HG03571 (cell line): Measurements from ENCODE around the gene CASP2.
"Not testable (repeated sequence)": the region's sequence is repeated elsewhere in the genome, so short reads cannot be mapped to it uniquely, and the experiment has no call there.

ENCODE experiments used
- ATAC-seq: cut with Tn5 transposase; IDR thresholded peaks from one replicate; pipeline ENCODE4 v1.9.1; 2021; ENCODE audit not compliant: unreplicated experiment

CASP2 gene

GRCh38 chr7:143289888-143290287, 1.7 kb downstream of the CASP2 start:
- not testable (repeated sequence) for ATAC-seq

- ATAC-seq, result no peak
Measured at GRCh38 chr7:143290293-143290692, 2.1 kb downstream of the CASP2 start.

- ATAC-seq, result no peak
Measured at GRCh38 chr7:143292876-143293275, 4.7 kb downstream of the CASP2 start.

GRCh38 chr7:143295870-143296269, 7.7 kb downstream of the CASP2 start:
- no peak for ATAC-seq

GRCh38 chr7:143296686-143297085, 8.5 kb downstream of the CASP2 start:
- ATAC-seq, result no peak

GRCh38 chr7:143299346-143299745, 11.2 kb downstream of the CASP2 start:
- no peak for ATAC-seq

GRCh38 chr7:143299840-143300239, 11.7 kb downstream of the CASP2 start:
- ATAC-seq, result no peak

- no peak for ATAC-seq
Measured at GRCh38 chr7:143300959-143301935, 13.1 kb downstream of the CASP2 start.

GRCh38 chr7:143303733-143304132, 15.6 kb downstream of the CASP2 start:
- ATAC-seq, result no peak

GRCh38 chr7:143304938-143305337, 16.8 kb downstream of the CASP2 start:
- no peak for ATAC-seq

GRCh38 chr7:143305423-143306070, 17.4 kb downstream of the CASP2 start:
- no peak for ATAC-seq

- ATAC-seq, result no peak
Measured at GRCh38 chr7:143308632-143309031, 20.5 kb downstream of the CASP2 start.

GRCh38 chr7:143314127-143314526, 26.0 kb downstream of the CASP2 start:
- no peak for ATAC-seq

- no peak for ATAC-seq
Measured at GRCh38 chr7:143315776-143316175, 27.6 kb downstream of the CASP2 start, which contains the start of gene CLCN1. CLCN1 (plus strand) TSS chr7:143316111; CDS start chr7:143316213, 102 bp downstream.

- ATAC-seq, result no peak
Measured at GRCh38 chr7:143316492-143316891, 28.3 kb downstream of the CASP2 start.

GRCh38 chr7:143318661-143319060, 30.5 kb downstream of the CASP2 start:
- ATAC-seq, result no peak

- ATAC-seq, result no peak
Measured at GRCh38 chr7:143320620-143321019, 32.5 kb downstream of the CASP2 start.

- ATAC-seq, result no peak
Measured at GRCh38 chr7:143321242-143321641, 33.1 kb downstream of the CASP2 start.

- no peak for ATAC-seq
Measured at GRCh38 chr7:143321734-143322133, 33.6 kb downstream of the CASP2 start.

- no peak for ATAC-seq
Measured at GRCh38 chr7:143322760-143323633, 34.8 kb downstream of the CASP2 start.

- no peak for ATAC-seq
Measured at GRCh38 chr7:143323653-143324052, 35.5 kb downstream of the CASP2 start.
